C4-2B (cell line): ENCODE measurements around the gene HOOK2.

Experiments used
- H3K27ac ChIP-seq: fragments of 450-650 bp; 2 replicates; pipeline ENCODE4 v1.5.1; 2017
- CTCF ChIP-seq: fragments of 450-650 bp; conservative IDR thresholded peaks from 2 replicates; pipeline ENCODE4 v1.5.1; 2017; ENCODE audit warnings: mild to moderate bottlenecking
- ZFX ChIP-seq: fragments of 450-650 bp; IDR thresholded peaks from 2 replicates; pipeline ENCODE4 v1.6.1; 2017

The HOOK2 gene

GRCh38 chr19:12745166-12745897 is 30.0 kb downstream of the HOOK2 start:
- H3K27ac ChIP-seq = no peak overlapping the region
- no peak for TF ChIP-seq CTCF
- no peak for TF ChIP-seq ZFX

- TF ChIP-seq ZFX (no peak), CTCF (no peak)
- H3K27ac ChIP-seq = peak overlapping the region; percentile 79
Measured at GRCh38 chr19:12737835-12738351, 37.5 kb downstream of the HOOK2 start.

GRCh38 chr19:12736995-12737834 is 38.1 kb downstream of the HOOK2 start, which contains the start of gene GET3:
GET3 (plus strand) TSS chr19:12737497; CDS start chr19:12737506, 9 bp downstream.
- no peak for TF ChIP-seq CTCF

GRCh38 chr19:12733369-12734214 is 41.8 kb downstream of the HOOK2 start:
- H3K27ac ChIP-seq = peak overlapping the region; percentile 97
- no peak for TF ChIP-seq ZFX
- no peak; the same call in 1 of the 2 replicates for TF ChIP-seq CTCF

More at GRCh38 chr19:12736995-12737834, 38.1 kb downstream of the HOOK2 start, which contains the start of gene GET3:
- peak within 1 kb of the TSS; percentile 79 for H3K27ac ChIP-seq

DNA sequence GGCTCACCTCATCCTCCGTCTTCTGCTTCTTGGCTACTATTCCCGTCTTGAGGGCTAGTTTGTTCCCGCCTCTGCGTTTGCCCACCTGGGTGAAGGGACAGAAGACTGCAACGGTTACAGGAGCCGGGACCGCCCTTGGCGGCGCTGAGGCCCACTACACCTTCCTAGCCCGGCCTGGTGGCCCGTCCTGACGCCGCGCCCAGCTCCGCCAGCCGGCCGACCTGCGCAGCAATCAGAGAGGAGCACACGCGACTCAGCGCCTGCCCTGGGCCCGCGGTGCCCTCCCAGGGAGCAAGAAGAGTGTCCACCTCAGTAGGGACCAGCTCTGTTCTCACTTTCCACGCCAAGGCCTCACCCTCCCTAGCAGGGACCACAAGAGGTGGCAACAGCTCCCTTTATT is 44.0 kb downstream of the HOOK2 start:
- TF ChIP-seq CTCF = no peak
- no peak for TF ChIP-seq ZFX
- H3K27ac ChIP-seq = no peak overlapping the region

DNA sequence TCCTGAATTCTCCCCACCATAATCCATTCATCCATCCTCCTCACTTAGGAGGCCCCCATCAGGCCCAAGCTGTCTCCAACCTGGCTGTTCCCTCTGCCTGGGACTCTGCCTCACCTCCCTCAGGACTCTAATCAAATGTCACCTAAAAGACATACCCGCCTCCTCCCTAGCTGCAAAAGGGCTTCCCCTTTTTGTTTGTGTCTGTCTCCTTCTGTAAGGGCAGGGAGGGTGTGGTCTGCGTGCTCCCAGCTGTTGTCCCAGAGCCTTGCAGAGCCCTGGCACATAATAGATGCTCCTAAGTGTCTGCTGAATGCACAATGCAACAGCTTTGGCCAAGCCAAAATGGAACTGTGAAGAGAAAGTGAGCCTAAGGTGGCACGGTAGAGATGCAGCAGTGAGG is 45.3 kb downstream of the HOOK2 start:
- no peak for TF ChIP-seq CTCF
- TF ChIP-seq ZFX = no peak
- H3K27ac ChIP-seq = no peak overlapping the region
